GM18505 (cell line): ENCODE data around the gene OR56B4.
"Not testable (repeated sequence)": the region's sequence is repeated elsewhere in the genome, so short reads cannot be mapped to it uniquely, and the experiment has no call there.

Experiments
- ATAC-seq: cut with Tn5 transposase; IDR thresholded peaks from one replicate; pipeline ENCODE4 v1.9.1; 2021; ENCODE audit not compliant: unreplicated experiment
- POLR2A ChIP-seq: IDR thresholded peaks from 4 replicates; pipeline ENCODE4 v1.6.1; 2011; ENCODE audit warnings: borderline replicate concordance; ENCODE audit not compliant: insufficient read depth, insufficient read length; ENCODE audit errors: extremely low read depth

Gene OR56B4

GRCh38 chr11:6107384-6107783, at the start of gene OR56B4:
Gene OR56B4, plus strand, starts transcription at chr11:6107684. Its CDS starts 95 bp downstream, at chr11:6107779.
- not testable (repeated sequence) for ATAC-seq

GRCh38 chr11:6061475-6061874, 46.0 kb upstream of the OR56B4 start:
- ATAC-seq = no peak

GRCh38 chr11:6062691-6063358, 44.7 kb upstream of the OR56B4 start:
- no peak for TF ChIP-seq POLR2A

More at GRCh38 chr11:6061475-6061874, 46.0 kb upstream of the OR56B4 start:
- no peak for TF ChIP-seq POLR2A

GRCh38 chr11:6067502-6067901, 40.0 kb upstream of the OR56B4 start:
- TF ChIP-seq POLR2A = no peak
- ATAC-seq = no peak

More at GRCh38 chr11:6062691-6063358, 44.7 kb upstream of the OR56B4 start:
- ATAC-seq = no peak

GRCh38 chr11:6076443-6076842, 31.0 kb upstream of the OR56B4 start:
- not testable (repeated sequence) for ATAC-seq

GRCh38 chr11:6077723-6078122, 29.8 kb upstream of the OR56B4 start:
- TF ChIP-seq POLR2A = no peak
- ATAC-seq = no peak

- TF ChIP-seq POLR2A = no peak
- no peak for ATAC-seq
These were observed 28.0 kb upstream of the OR56B4 start for GRCh38 chr11:6079463-6079862.

- TF ChIP-seq POLR2A = no peak
- ATAC-seq = no peak
These were observed 24.4 kb upstream of the OR56B4 start for GRCh38 chr11:6083129-6083528.

- ATAC-seq = no peak
- no peak for TF ChIP-seq POLR2A
These were observed 22.9 kb upstream of the OR56B4 start for GRCh38 chr11:6084587-6084986.

GRCh38 chr11:6094186-6094585, 13.3 kb upstream of the OR56B4 start:
- no peak for ATAC-seq
- TF ChIP-seq POLR2A = no peak

GRCh38 chr11:6095798-6096197, 11.7 kb upstream of the OR56B4 start:
- no peak for TF ChIP-seq POLR2A
- ATAC-seq = no peak

GRCh38 chr11:6096417-6096816, 11.1 kb upstream of the OR56B4 start:
- ATAC-seq = no peak
- TF ChIP-seq POLR2A = no peak

GRCh38 chr11:6099577-6099976, 7.9 kb upstream of the OR56B4 start:
- no peak for ATAC-seq
- no peak for TF ChIP-seq POLR2A

GRCh38 chr11:6110011-6110410, 2.5 kb downstream of the OR56B4 start:
- no peak for ATAC-seq
- TF ChIP-seq POLR2A = no peak

GRCh38 chr11:6111673-6112072, 4.2 kb downstream of the OR56B4 start:
- no peak for TF ChIP-seq POLR2A
- ATAC-seq = no peak
